Measurements from ENCODE around the gene CSNK2B.

Gene CSNK2B

GRCh38 chr6:31665501-31666336 lies at the start of gene CSNK2B:
CSNK2B (plus strand) TSS chr6:31666080; CDS start chr6:31666832, 752 bp downstream.
- H3K27ac ChIP-seq: peak within 1 kb of the TSS; percentile 84
- TF ChIP-seq ZFX (IDR thresholded peaks at IDR 0.05): peak; percentile 57; the same call in 1 of the 2 replicates
- no peak for TF ChIP-seq CTCF (conservative IDR thresholded peaks at IDR 0.05)

- TF ChIP-seq ZFX (IDR thresholded peaks at IDR 0.05): no peak
- TF ChIP-seq CTCF (conservative IDR thresholded peaks at IDR 0.05): no peak
- no peak overlapping the region for H3K27ac ChIP-seq
Measured at GRCh38 chr6:31617010-31617409, 48.9 kb upstream of the CSNK2B start.

DNA sequence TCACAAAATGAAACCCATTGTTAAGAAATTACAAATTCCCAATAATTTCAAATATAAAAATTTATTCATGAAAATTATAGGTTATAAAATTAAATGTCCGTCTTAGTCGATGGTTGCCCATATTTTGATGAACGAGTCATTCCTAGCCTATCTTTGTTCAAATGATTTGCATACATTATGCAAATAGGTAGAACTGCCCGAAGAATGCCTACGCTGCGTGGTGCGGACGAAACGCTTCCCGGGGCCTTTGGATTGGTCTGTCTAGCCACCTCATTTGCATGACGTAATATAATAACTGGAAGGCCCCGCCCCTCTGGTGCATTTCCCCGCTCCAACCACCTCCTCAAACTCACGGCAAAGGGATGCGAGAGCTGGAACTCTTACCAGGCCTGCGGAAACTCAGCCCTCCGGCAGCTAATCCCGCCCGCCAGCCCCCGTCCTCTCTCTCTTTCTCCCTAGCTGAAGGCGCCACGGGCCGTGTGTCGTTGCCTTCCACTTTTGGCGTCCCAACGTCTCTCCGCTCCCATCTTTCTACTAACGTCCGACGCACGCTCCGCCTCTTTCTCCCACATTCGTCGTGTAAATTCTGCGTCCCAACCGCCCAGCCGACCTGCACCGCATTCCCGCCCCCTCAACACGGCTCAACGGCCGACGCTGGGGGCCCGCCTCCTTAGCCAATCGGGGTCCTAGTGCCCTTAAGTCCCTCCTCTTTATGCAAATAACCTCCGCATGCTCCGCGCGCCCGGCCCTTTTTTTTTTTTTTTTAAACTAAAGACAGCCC lies 45.9 kb upstream of the CSNK2B start:
- TF ChIP-seq CTCF (conservative IDR thresholded peaks at IDR 0.05) (no peak), ZFX (IDR thresholded peaks at IDR 0.05) (no peak)
- H3K27ac ChIP-seq: peak overlapping the region; percentile 99

DNA sequence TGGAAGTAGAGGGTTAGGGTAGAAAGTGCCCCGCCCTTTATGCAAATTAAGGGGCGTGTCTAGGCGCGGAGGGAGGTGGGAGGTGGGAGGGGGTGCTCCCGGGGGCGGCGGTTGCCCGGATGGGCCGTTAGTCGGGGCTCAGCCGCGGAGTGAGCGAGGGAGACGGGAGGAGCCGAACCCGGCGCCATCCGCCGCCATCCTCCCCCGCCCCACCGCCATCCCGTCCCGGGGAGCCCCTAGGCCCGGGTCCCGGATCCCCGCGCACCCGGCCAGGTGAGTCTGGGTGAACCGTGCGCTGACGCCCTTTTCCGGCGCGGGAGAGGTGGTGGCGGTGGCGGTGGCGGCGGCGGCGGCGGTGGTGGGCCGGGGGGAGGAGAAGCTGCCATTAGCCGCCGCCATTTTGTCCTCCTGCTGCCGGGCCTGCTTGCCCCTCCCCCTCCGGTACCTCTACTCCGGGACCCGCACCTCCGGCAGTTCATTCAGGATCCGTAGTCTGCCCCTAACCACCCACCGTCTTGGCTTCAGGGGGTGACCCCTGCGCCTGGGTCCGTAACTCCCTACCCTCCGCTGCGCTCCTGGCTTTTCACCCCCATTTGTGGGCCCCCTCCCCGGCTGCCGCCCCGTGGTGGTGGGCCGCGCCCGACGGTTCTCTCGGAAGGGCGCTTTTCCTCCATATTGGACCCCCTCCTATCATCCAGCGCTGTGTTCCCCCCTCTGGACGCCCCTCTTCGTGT lies 45.1 kb upstream of the CSNK2B start, which contains the start of gene PRRC2A:
TSS of gene PRRC2A (plus strand) at position 130 of the 734 bp plus-strand sequence. CDS start 2,075 bp downstream, outside the sequence.
- TF ChIP-seq ZFX (IDR thresholded peaks at IDR 0.05) (peak; percentile 74; the same call in 1 of the 2 replicates), CTCF (conservative IDR thresholded peaks at IDR 0.05) (no peak)

GRCh38 chr6:31621320-31621939 lies 44.5 kb upstream of the CSNK2B start:
- peak overlapping the region; percentile 99 for H3K27ac ChIP-seq
- TF ChIP-seq CTCF (conservative IDR thresholded peaks at IDR 0.05): no peak
- TF ChIP-seq ZFX (IDR thresholded peaks at IDR 0.05): no peak

More for the DNA sequence above, 45.1 kb upstream of the CSNK2B start, which contains the start of gene PRRC2A:
- peak within 1 kb of the TSS; percentile 99 for H3K27ac ChIP-seq

DNA sequence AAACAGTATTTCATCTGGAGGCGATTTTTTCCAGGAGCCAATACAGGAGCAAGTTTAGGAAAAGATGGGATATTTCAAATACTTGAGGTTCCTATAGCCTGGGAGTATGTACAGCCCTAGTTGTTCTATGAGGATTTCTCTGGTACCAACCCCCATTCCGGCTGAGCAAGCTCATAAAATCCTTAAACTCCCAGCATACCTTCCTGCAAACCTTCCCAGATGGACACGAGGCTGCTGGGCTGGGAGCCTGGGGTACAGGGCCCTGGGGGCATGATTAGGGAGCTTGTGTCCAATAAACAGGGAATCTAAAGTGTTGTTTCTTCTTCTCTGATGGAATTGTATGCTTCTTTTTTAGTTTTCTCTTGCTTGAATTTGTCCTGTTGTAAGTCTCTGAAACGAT lies 43.9 kb upstream of the CSNK2B start:
- TF ChIP-seq ZFX (IDR thresholded peaks at IDR 0.05): no peak
- no peak for TF ChIP-seq CTCF (conservative IDR thresholded peaks at IDR 0.05)
- H3K27ac ChIP-seq: peak overlapping the region; percentile 99
